ENCODE results near the gene GTF3A. TPM values are rescaled to one million over a fixed set of nuclear protein-coding genes. Genes with fewer than 3 reads are reported as not detected.

GTF3A gene
- 247 TPM for total RNA-seq
- 293 TPM for polyA plus RNA-seq
- long read RNA-seq, donor 1, transcript GTF3A-201 (9 exons, 1,383 nt): major isoform, 10 of 19 reads
- long read RNA-seq, donor 1, partial matches to known transcripts: 7 of 19 reads
- long read RNA-seq, donor 1, other reads (novel, unspliced or antisense): 0 of 19 reads
- long read RNA-seq, donor 2: 0 reads
- long read RNA-seq, donor 3, transcript GTF3A-207 (3 exons, 829 nt): minor isoform, 28 of 372 reads
- long read RNA-seq, donor 3, transcript GTF3A-201 (9 exons, 1,383 nt): major isoform, 88 of 372 reads
- long read RNA-seq, donor 3, partial matches to known transcripts: 241 of 372 reads
- long read RNA-seq, donor 3, other reads (novel, unspliced or antisense): 10 of 372 reads
- long read RNA-seq, donor 4, transcript GTF3A-201 (9 exons, 1,383 nt): major isoform, 31 of 71 reads
- long read RNA-seq, donor 4, transcript GTF3A-207 (3 exons, 829 nt): minor isoform, 9 of 71 reads
- long read RNA-seq, donor 4, partial matches to known transcripts: 31 of 71 reads
- long read RNA-seq, donor 4, other reads (novel, unspliced or antisense): 0 of 71 reads
- long read RNA-seq, donor 5, transcript GTF3A-207 (3 exons, 829 nt): minor isoform, 14 of 425 reads
- long read RNA-seq, donor 5, transcript GTF3A-201 (9 exons, 1,383 nt): major isoform, 98 of 425 reads
- long read RNA-seq, donor 5, partial matches to known transcripts: 304 of 425 reads
- long read RNA-seq, donor 5, other reads (novel, unspliced or antisense): 9 of 425 reads
- long read RNA-seq, donor 6, transcript GTF3A-201 (9 exons, 1,383 nt): major isoform, 60 of 76 reads
- long read RNA-seq, donor 6, partial matches to known transcripts: 12 of 76 reads
- long read RNA-seq, donor 6, other reads (novel, unspliced or antisense): 0 of 76 reads
- long read RNA-seq, donor 7, transcript GTF3A-201 (9 exons, 1,383 nt): major isoform, 66 of 116 reads
- long read RNA-seq, donor 7, transcript GTF3A-207 (3 exons, 829 nt): minor isoform, 19 of 116 reads
- long read RNA-seq, donor 7, partial matches to known transcripts: 17 of 116 reads
- long read RNA-seq, donor 7, other reads (novel, unspliced or antisense): 8 of 116 reads
- long read RNA-seq, donor 8, transcript GTF3A-201 (9 exons, 1,383 nt): major isoform, 25 of 40 reads
- long read RNA-seq, donor 8, partial matches to known transcripts: 6 of 40 reads
- long read RNA-seq, donor 8, other reads (novel, unspliced or antisense): 6 of 40 reads
- long read RNA-seq, donor 9, transcript GTF3A-201 (9 exons, 1,383 nt): major isoform, 37 of 55 reads
- long read RNA-seq, donor 9, transcript GTF3A-207 (3 exons, 829 nt): minor isoform, 6 of 55 reads
- long read RNA-seq, donor 9, partial matches to known transcripts: 11 of 55 reads
- long read RNA-seq, donor 9, other reads (novel, unspliced or antisense): 0 of 55 reads
- long read RNA-seq, donor 10, transcript GTF3A-201 (9 exons, 1,383 nt): major isoform, 44 of 74 reads
- long read RNA-seq, donor 10, partial matches to known transcripts: 13 of 74 reads
- long read RNA-seq, donor 10, other reads (novel, unspliced or antisense): 10 of 74 reads

DNA sequence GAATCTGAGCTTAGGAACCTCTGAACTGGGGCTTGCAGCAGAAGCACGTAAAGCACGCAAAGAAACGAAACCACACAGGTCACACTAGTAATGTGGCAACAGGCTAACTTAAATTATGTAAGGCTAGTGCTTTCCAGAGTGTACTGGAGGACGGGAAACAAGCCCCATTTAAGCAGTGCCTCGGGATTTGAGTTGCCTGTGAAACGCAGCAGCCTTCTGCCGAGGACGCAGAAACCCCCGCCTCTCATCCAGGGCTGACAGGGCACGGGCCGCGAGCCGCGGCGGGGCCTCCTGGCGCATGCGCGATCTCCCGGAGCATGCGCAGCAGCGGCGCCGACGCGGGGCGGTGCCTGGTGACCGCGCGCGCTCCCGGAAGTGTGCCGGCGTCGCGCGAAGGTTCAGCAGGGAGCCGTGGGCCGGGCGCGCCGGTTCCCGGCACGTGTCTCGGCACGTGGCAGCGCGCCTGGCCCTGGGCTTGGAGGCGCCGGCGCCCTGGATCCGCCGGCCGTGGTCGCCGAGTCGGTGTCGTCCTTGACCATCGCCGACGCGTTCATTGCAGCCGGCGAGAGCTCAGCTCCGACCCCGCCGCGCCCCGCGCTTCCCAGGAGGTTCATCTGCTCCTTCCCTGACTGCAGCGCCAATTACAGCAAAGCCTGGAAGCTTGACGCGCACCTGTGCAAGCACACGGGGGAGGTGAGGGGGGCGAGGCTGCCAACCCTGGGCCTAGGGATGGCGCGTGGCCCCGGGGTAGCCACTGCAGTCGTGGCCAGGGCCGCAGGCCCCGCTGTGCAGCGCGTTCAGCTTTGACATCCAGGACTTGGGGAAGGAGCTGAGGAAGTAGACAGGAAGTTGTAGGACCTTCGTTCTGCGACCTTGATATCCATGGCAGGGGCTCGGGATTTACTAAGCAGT, at the start of gene GTF3A:
GTF3A (plus strand) TSS at position 374 of the 912 bp plus-strand sequence.
- under 1% methylated on average over 85 of the region's 85 CpGs for WGBS
- Histone ChIP-seq H3K27ac (ENCODE audit: low read depth in 1 of 2, low read length in 1 of 2) (peak within 1 kb of the TSS; percentile 96 to 97), H3K4me1 (ENCODE audit: control insufficient read depth in 2 of 2, insufficient read depth in 2 of 2, low read length in 2 of 2) (peaks cover 19 to 49% of the 10 kb centered on the region in 2 donors)

DNA sequence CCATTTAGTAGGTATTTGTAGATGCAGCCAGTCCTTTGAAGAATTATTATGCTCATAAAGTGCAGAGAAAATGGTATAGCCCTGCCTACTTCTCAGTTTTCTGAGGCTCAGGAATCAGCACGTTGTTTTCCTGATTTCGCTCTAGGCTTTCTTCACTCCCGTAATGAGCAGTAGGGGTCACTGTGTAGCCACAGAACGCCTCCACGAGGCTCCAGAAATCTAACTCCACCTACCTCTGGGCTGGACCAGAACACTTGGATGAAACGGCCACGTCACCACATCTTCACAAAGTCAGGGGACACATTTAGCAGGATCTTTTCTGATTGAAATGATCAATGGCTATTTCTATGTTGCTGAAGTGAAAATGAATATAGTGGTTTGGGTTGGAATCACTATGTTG, 49.8 kb upstream of the GTF3A start:
- WGBS: 1% methylated on average over 7 of the region's 7 CpGs
- Histone ChIP-seq H3K4me1 (ENCODE audit: control insufficient read depth in 2 of 2, insufficient read depth in 2 of 2, low read length in 2 of 2) (no peaks in the 10 kb centered on the region), H3K36me3 (ENCODE audit: control insufficient read depth in 2 of 2, insufficient read depth in 2 of 2, low read length in 1 of 2) (no peaks in the 10 kb centered on the region), H3K4me3 (ENCODE audit: low read length in 2 of 2) (no peak overlapping the region), H3K9me3 (ENCODE audit: control insufficient read depth in 2 of 2, insufficient read depth in 1 of 2, low read length in 1 of 2) (no peaks in the 10 kb centered on the region), H3K27ac (ENCODE audit: low read depth in 1 of 2, low read length in 1 of 2) (no peak overlapping the region), H3K27me3 (ENCODE audit: control insufficient read depth in 2 of 2, insufficient read depth in 1 of 2, low read length in 1 of 2) (peaks cover 0 to 34% of the 10 kb centered on the region in 2 donors)
- DNase-seq (ENCODE audit: low read depth in 6 of 9, low spot score in 9 of 9): peak in 8 of 9 donors; percentile 29 to 70 (median 42)

More for the DNA sequence above, at the start of gene GTF3A:
- peak; percentile 83 to 96 (median 88) for DNase-seq (ENCODE audit: low read depth in 6 of 9, low spot score in 9 of 9)
- Histone ChIP-seq H3K36me3 (ENCODE audit: control insufficient read depth in 2 of 2, insufficient read depth in 2 of 2, low read length in 1 of 2) (peaks cover 7 to 18% of the 10 kb centered on the region in 2 donors), H3K4me3 (ENCODE audit: low read length in 2 of 2) (peak within 1 kb of the TSS; percentile 76 to 81), H3K9me3 (ENCODE audit: control insufficient read depth in 2 of 2, insufficient read depth in 1 of 2, low read length in 1 of 2) (no peaks in the 10 kb centered on the region), H3K27me3 (ENCODE audit: control insufficient read depth in 2 of 2, insufficient read depth in 1 of 2, low read length in 1 of 2) (no peaks in the 10 kb centered on the region)

DNA sequence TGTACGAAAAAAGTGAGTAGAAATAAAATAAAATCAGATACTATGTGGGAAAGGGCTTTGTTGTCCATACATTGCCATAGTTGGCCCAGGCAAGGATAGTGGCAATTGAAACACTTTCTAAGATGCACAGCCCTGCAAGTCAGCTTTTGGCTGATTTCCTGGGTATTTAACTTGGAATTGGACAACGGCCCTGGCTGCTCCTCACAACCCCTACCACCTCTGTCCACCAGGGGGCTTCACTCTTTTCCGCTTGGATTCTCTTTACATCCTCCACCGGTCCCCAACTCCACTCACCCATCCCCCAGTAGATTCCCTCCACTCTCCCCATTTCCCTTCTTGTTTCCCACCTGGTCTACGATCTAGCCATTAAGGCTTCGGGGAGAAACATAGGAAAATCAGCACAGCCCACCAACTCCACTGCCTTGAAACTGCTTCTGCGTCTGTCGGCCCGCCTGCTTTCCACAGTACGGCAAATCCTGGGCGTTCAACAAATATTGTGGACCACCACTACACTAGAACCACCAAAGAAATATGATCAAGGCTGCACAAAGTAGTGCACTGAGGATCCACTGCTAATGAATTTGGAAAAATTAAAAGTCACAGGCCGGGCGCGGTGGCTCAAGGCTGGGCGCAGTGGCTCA, 48.6 kb upstream of the GTF3A start:
- Histone ChIP-seq H3K27me3 (ENCODE audit: control insufficient read depth in 2 of 2, insufficient read depth in 1 of 2, low read length in 1 of 2) (peaks cover 0 to 33% of the 10 kb centered on the region in 2 donors), H3K4me3 (ENCODE audit: low read length in 2 of 2) (no peak overlapping the region), H3K36me3 (ENCODE audit: control insufficient read depth in 2 of 2, insufficient read depth in 2 of 2, low read length in 1 of 2) (no peaks in the 10 kb centered on the region), H3K4me1 (ENCODE audit: control insufficient read depth in 2 of 2, insufficient read depth in 2 of 2, low read length in 2 of 2) (peaks cover 0 to 2% of the 10 kb centered on the region in 2 donors), H3K27ac (ENCODE audit: low read depth in 1 of 2, low read length in 1 of 2) (no peak overlapping the region), H3K9me3 (ENCODE audit: control insufficient read depth in 2 of 2, insufficient read depth in 1 of 2, low read length in 1 of 2) (no peaks in the 10 kb centered on the region)
- peak in 5 of 9 donors; percentile 25 to 56 (median 37) for DNase-seq (ENCODE audit: low read depth in 6 of 9, low spot score in 9 of 9)
- 73% methylated on average over 15 of the region's 15 CpGs for WGBS

DNA sequence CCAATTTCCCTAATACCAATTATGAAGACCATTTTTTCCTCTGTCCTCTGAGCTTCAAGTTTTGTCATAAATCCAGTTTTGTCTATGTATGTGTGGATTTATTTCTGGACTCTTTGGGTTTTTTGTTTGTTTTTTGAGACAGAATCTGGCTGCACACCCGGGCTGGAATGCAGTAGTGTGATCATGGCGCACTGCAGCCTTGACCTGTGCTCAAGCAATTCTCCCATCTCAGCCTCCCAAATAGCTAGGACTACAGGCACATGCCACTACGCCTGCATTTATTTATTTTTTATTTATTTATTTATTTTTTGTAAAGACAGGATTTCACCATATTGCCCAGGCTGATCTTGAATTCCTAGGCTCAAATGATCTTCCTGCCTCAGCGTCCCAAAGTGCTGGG, 45.3 kb upstream of the GTF3A start:
- no peak overlapping the region for H3K27ac ChIP-seq (ENCODE audit: low read depth in 1 of 2, low read length in 1 of 2)
- no peaks in the 10 kb centered on the region for H3K36me3 ChIP-seq (ENCODE audit: control insufficient read depth in 2 of 2, insufficient read depth in 2 of 2, low read length in 1 of 2)
- H3K4me1 ChIP-seq (ENCODE audit: control insufficient read depth in 2 of 2, insufficient read depth in 2 of 2, low read length in 2 of 2): peaks cover 0 to 2% of the 10 kb centered on the region in 2 donors
- peaks cover 0 to 9% of the 10 kb centered on the region in 2 donors for H3K27me3 ChIP-seq (ENCODE audit: control insufficient read depth in 2 of 2, insufficient read depth in 1 of 2, low read length in 1 of 2)
- WGBS: 96% methylated on average over 4 of the region's 4 CpGs
- H3K9me3 ChIP-seq (ENCODE audit: control insufficient read depth in 2 of 2, insufficient read depth in 1 of 2, low read length in 1 of 2): no peaks in the 10 kb centered on the region
- no peak overlapping the region for H3K4me3 ChIP-seq (ENCODE audit: low read length in 2 of 2)
- no peak for DNase-seq (ENCODE audit: low read depth in 6 of 9, low spot score in 9 of 9)

DNA sequence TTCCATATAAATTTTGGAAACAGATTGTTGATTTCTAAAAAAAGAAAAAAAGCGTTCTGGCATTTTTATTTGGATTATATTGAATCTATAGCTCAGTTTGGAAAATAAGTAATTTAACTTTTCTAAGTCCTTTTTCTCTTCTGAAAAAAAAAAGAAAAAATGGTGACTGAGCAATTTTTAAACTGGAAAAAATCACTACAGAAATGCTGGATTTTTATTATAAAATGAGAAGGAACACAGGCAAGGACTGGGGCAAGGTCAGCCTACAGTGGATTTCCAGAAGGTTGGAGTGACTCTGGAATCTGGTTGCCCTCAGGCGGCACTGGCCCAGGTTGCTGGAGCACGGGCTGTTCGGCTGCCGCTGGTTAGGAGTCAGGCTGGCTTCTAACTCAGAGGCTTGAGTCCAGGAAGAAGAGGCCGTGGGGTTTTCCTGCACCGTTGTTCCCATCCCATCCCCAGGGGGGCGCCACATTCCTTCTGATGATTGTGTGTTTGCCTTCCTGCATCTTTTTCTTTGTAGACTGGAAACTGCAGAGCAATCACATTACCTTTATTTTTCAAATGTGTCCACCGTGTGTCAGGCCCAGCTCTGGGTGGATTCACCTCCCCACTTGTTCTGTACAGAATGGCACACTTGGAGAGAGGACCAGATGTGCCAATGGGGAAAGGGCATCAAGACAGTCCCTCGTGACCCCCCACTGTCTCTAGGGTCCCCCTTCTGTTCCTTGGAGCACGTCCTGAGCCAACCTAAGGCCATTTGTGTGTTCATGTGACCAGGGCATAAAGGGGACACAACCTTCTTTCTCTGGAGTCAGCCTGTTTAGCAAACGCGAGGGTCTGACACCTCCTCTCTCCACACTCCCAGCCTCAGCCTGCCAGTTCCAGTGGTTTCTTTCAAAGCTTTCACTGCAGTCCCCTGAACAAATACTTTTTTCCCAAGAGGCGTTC, 44.5 kb upstream of the GTF3A start:
- no peaks in the 10 kb centered on the region for H3K36me3 ChIP-seq (ENCODE audit: control insufficient read depth in 2 of 2, insufficient read depth in 2 of 2, low read length in 1 of 2)
- H3K4me1 ChIP-seq (ENCODE audit: control insufficient read depth in 2 of 2, insufficient read depth in 2 of 2, low read length in 2 of 2): peaks cover 0 to 2% of the 10 kb centered on the region in 2 donors
- no peaks in the 10 kb centered on the region for H3K9me3 ChIP-seq (ENCODE audit: control insufficient read depth in 2 of 2, insufficient read depth in 1 of 2, low read length in 1 of 2)
- 46% methylated on average over 14 of the region's 14 CpGs for WGBS
- peaks cover 0 to 5% of the 10 kb centered on the region in 2 donors for H3K27me3 ChIP-seq (ENCODE audit: control insufficient read depth in 2 of 2, insufficient read depth in 1 of 2, low read length in 1 of 2)
- peak in 7 of 9 donors; percentile 30 to 80 (median 56) for DNase-seq (ENCODE audit: low read depth in 6 of 9, low spot score in 9 of 9)
- H3K4me3 ChIP-seq (ENCODE audit: low read length in 2 of 2): no peak overlapping the region
- no peak overlapping the region for H3K27ac ChIP-seq (ENCODE audit: low read depth in 1 of 2, low read length in 1 of 2)

DNA sequence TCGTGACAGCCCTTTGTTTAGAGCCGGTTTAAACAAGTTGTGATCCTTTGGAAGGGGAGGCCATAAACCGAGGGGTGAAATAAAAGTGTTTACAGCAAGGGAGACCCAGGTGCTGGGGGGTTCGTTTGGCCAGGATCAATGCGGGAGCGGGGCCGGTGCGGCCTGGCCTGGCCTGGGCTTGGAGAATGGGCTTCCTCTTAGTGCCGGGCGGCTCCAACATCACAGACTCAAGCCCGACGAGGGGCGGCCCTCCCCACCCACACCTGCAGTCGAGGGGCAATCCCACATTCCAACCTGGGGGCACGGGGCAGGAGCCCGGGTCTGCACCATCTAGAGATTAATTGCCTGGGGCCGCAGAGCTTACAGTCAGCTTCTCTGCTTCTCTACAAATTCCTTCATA, 42.8 kb upstream of the GTF3A start:
- Histone ChIP-seq H3K36me3 (ENCODE audit: control insufficient read depth in 2 of 2, insufficient read depth in 2 of 2, low read length in 1 of 2) (no peaks in the 10 kb centered on the region), H3K27ac (ENCODE audit: low read depth in 1 of 2, low read length in 1 of 2) (no peak overlapping the region), H3K4me1 (ENCODE audit: control insufficient read depth in 2 of 2, insufficient read depth in 2 of 2, low read length in 2 of 2) (peaks cover 0 to 2% of the 10 kb centered on the region in 2 donors), H3K9me3 (ENCODE audit: control insufficient read depth in 2 of 2, insufficient read depth in 1 of 2, low read length in 1 of 2) (no peaks in the 10 kb centered on the region), H3K4me3 (ENCODE audit: low read length in 2 of 2) (no peak overlapping the region), H3K27me3 (ENCODE audit: control insufficient read depth in 2 of 2, insufficient read depth in 1 of 2, low read length in 1 of 2) (peaks cover 0 to 4% of the 10 kb centered on the region in 2 donors)
- WGBS: 94% methylated on average over 17 of the region's 17 CpGs
- DNase-seq (ENCODE audit: low read depth in 6 of 9, low spot score in 9 of 9): no peak

Measured in thymus (tissue), 14 donors.